HEK293 (cell line): ENCODE results near the gene ACTR8.
A peak's percentile ranks its signal among the peaks of the same experiment; 100 is the strongest.

Experiments
- CTCF ChIA-PET: fragments of 350-600 bp; formaldehyde crosslinking; extraction: SDS; loops from one replicate; lab custom pipeline; 2021; ENCODE audit warnings: antibody characterized with exemption; lab: Yijun Ruan, JAX
- POLR2A ChIA-PET: fragments of 300-600 bp; formaldehyde crosslinking; extraction: SDS; loops from one replicate; lab custom pipeline; 2020; ENCODE audit warnings: antibody characterized with exemption, inconsistent platforms; lab: Yijun Ruan, JAX
- H3K27ac ChIP-seq: fragments of 200-500 bp; sonication (Bioruptor generic); 2 replicates; pipeline ENCODE4 v1.5.1; 2014; ENCODE audit warnings: low read depth, low read length, control low read depth, inconsistent platforms; ENCODE audit errors: extremely low read depth
- H3K36me3 ChIP-seq, 2 experiments: fragments of 200-500 bp in 1 of 2; sonication (Bioruptor generic) in 1 of 2; 1 replicate in 1 of 2; 2 replicates in 1 of 2; pipeline ENCODE4 v1.5.1; 2014 to 2017; ENCODE audit warnings: inconsistent platforms in 2 of 2, low read length in 2 of 2; ENCODE audit not compliant: control insufficient read depth in 2 of 2, insufficient read depth in 1 of 2
- H3K4me1 ChIP-seq: fragments of 200-500 bp; sonication (Bioruptor generic); 2 replicates; pipeline ENCODE4 v1.5.1; 2014; ENCODE audit warnings: mild to moderate bottlenecking, low read length, inconsistent platforms; ENCODE audit not compliant: control insufficient read depth, insufficient read depth
- H3K4me3 ChIP-seq: 2 replicates; pipeline ENCODE4 v1.5.1; 2011; ENCODE audit warnings: low read depth, mild to moderate bottlenecking, control low read depth, low read length, moderate library complexity
- H3K9me3 ChIP-seq: fragments of 200-500 bp; sonication (Bioruptor generic); 2 replicates; pipeline ENCODE4 v1.5.1; 2014; ENCODE audit warnings: low read depth, low read length, inconsistent platforms; ENCODE audit not compliant: control insufficient read depth, insufficient read depth
- CTCF ChIP-seq: fragments of 450-650 bp; formaldehyde crosslinking; IDR thresholded peaks from 2 replicates; pipeline ENCODE4 v1.5.1; 2016; ENCODE audit warnings: missing biosample characterization, missing genetic modification characterization
- GLI2 ChIP-seq: fragments of 450-650 bp; formaldehyde crosslinking; IDR thresholded peaks from 2 replicates; pipeline ENCODE4; 2017; ENCODE audit warnings: missing biosample characterization, missing genetic modification characterization, low read depth, borderline replicate concordance
- GLIS2 ChIP-seq: fragments of 450-650 bp; formaldehyde crosslinking; IDR thresholded peaks from 2 replicates; pipeline ENCODE4 v1.5.1; 2016; ENCODE audit warnings: missing biosample characterization, missing genetic modification characterization
- INSM2 ChIP-seq: fragments of 450-650 bp; formaldehyde crosslinking; IDR thresholded peaks from 2 replicates; pipeline ENCODE4 v1.5.1; 2016; ENCODE audit warnings: missing biosample characterization, missing genetic modification characterization
- KLF9 ChIP-seq: fragments of 450-650 bp; formaldehyde crosslinking; IDR thresholded peaks from 2 replicates; pipeline ENCODE4 v1.5.1; 2016; ENCODE audit warnings: missing biosample characterization, missing genetic modification characterization, low read depth
- REST ChIP-seq: fragments of 450-650 bp; formaldehyde crosslinking; IDR thresholded peaks from 2 replicates; pipeline ENCODE4 v1.5.1; 2016; ENCODE audit warnings: missing biosample characterization, missing genetic modification characterization
- ZBTB11 ChIP-seq: fragments of 450-650 bp; formaldehyde crosslinking; conservative IDR thresholded peaks from 2 replicates; pipeline ENCODE4 v1.5.1; 2016; ENCODE audit warnings: low read depth, missing biosample characterization, missing genetic modification characterization
- ZBTB20 ChIP-seq: fragments of 450-650 bp; formaldehyde crosslinking; IDR thresholded peaks from 2 replicates; pipeline ENCODE4 v1.5.1; 2016; ENCODE audit warnings: missing biosample characterization, missing genetic modification characterization
- ZBTB8A ChIP-seq: fragments of 450-650 bp; formaldehyde crosslinking; IDR thresholded peaks from 2 replicates; pipeline ENCODE4 v1.5.1; 2016; ENCODE audit warnings: missing biosample characterization, missing genetic modification characterization
- ZIC2 ChIP-seq: fragments of 450-650 bp; formaldehyde crosslinking; IDR thresholded peaks from 2 replicates; pipeline ENCODE4 v1.5.1; 2016; ENCODE audit warnings: missing biosample characterization, missing genetic modification characterization
- ZNF133 ChIP-seq: fragments of 450-650 bp; formaldehyde crosslinking; IDR thresholded peaks from 2 replicates; pipeline ENCODE4 v1.5.1; 2016; ENCODE audit warnings: missing biosample characterization, missing genetic modification characterization
- ZNF184 ChIP-seq: fragments of 450-650 bp; IDR thresholded peaks from 2 replicates; pipeline ENCODE4 v1.5.1; 2018; ENCODE audit warnings: missing biosample characterization, mild to moderate bottlenecking, missing genetic modification characterization
- ZNF24 ChIP-seq: fragments of 450-650 bp; formaldehyde crosslinking; IDR thresholded peaks from 2 replicates; pipeline ENCODE4 v1.5.1; 2016; ENCODE audit warnings: missing biosample characterization, missing genetic modification characterization
- ZNF280C ChIP-seq: fragments of 450-650 bp; formaldehyde crosslinking; IDR thresholded peaks from 2 replicates; pipeline ENCODE4 v1.5.1; 2016; ENCODE audit warnings: missing biosample characterization, missing genetic modification characterization
- ZNF394 ChIP-seq: fragments of 450-650 bp; formaldehyde crosslinking; IDR thresholded peaks from 2 replicates; pipeline ENCODE4 v1.5.1; 2016; ENCODE audit warnings: missing biosample characterization, missing genetic modification characterization, mild to moderate bottlenecking, moderate library complexity, borderline replicate concordance
- ZNF416 ChIP-seq: fragments of 450-650 bp; formaldehyde crosslinking; IDR thresholded peaks from 2 replicates; pipeline ENCODE4 v1.5.1; 2016; ENCODE audit warnings: missing biosample characterization, missing genetic modification characterization
- ZNF423 ChIP-seq: fragments of 450-650 bp; formaldehyde crosslinking; IDR thresholded peaks from 2 replicates; pipeline ENCODE4 v1.5.1; 2016; ENCODE audit warnings: missing biosample characterization, missing genetic modification characterization
- ZNF449 ChIP-seq: fragments of 450-650 bp; formaldehyde crosslinking; IDR thresholded peaks from 2 replicates; pipeline ENCODE4 v1.5.1; 2017; ENCODE audit warnings: missing biosample characterization, mild to moderate bottlenecking, missing genetic modification characterization, moderate library complexity
- ZNF473 ChIP-seq: fragments of 450-650 bp; formaldehyde crosslinking; IDR thresholded peaks from 2 replicates; pipeline ENCODE4 v1.5.1; 2017; ENCODE audit warnings: missing biosample characterization, missing genetic modification characterization
- ZNF544 ChIP-seq: fragments of 450-650 bp; formaldehyde crosslinking; IDR thresholded peaks from 2 replicates; pipeline ENCODE4 v1.5.0; 2017; ENCODE audit warnings: missing biosample characterization, missing genetic modification characterization
- ZNF610 ChIP-seq: fragments of 450-650 bp; formaldehyde crosslinking; IDR thresholded peaks from 2 replicates; pipeline ENCODE4 v1.5.1; 2016; ENCODE audit warnings: missing biosample characterization, missing genetic modification characterization, borderline replicate concordance
- ZNF664 ChIP-seq: fragments of 450-650 bp; formaldehyde crosslinking; IDR thresholded peaks from 2 replicates; pipeline ENCODE4 v1.5.1; 2016; ENCODE audit warnings: missing biosample characterization, missing genetic modification characterization

The ACTR8 gene

GRCh38 chr3:53846134-53846850 is 35.7 kb downstream of the ACTR8 start, which contains the start of the genes CHDH and IL17RB (continued):
- no peak for TF ChIP-seq ZNF423
- TF ChIP-seq ZNF473 (tag by site-specific recombination): no peak
- TF ChIP-seq ZNF394 (tag by site-specific recombination): no peak
- 0 out of 2 replicates have a peak, but pooled peaks have one; percentile 28 for TF ChIP-seq ZNF449
- TF ChIP-seq KLF9: peak; percentile 56
- TF ChIP-seq ZBTB20 (tag by site-specific recombination): peak; percentile 77; the same call in 1 of the 2 replicates

- Histone ChIP-seq H3K9me3 (no peaks in the 10 kb centered on the region), H3K4me1 (no peaks in the 10 kb centered on the region), H3K36me3 (peaks cover 0 to 8% of the 10 kb centered on the region in 2 experiments; a peak in 1 of 3 replicates), H3K4me3 (peak overlapping the region; percentile 44), H3K27ac (peak overlapping the region; percentile 72; the same call in 1 of the 2 replicates)
- ChIA-PET POLR2A (interaction anchor here (1.2 kb wide), 1 partner anchor 18 kb away, joined by 4 read pairs; no protein-coding TSS in a partner anchor), CTCF (interaction anchor here (0.6 kb wide), 1 partner anchor 135 kb away, joined by 3 read pairs; no protein-coding TSS in a partner anchor)
- TF ChIP-seq GLI2 (tag by site-specific recombination) (no peak), ZIC2 (tag by site-specific recombination) (no peak), ZNF280C (tag by site-specific recombination) (no peak), ZNF610 (tag by site-specific recombination) (no peak), ZNF24 (tag by site-specific recombination) (no peak), INSM2 (tag by site-specific recombination) (no peak), ZNF133 (tag by site-specific recombination) (no peak), ZNF416 (tag by site-specific recombination) (no peak), ZNF544 (no peak), REST (tag by site-specific recombination) (no peak), ZBTB20 (tag by site-specific recombination) (peak; percentile 81; the same call in 1 of the 2 replicates), ZBTB11 (peak; percentile 27; the same call in 1 of the 2 replicates), ZBTB8A (tag by site-specific recombination) (peak; percentile 6; the same call in 1 of the 2 replicates), GLIS2 (tag by site-specific recombination) (no peak), CTCF (tag by site-specific recombination) (0 out of 2 replicates have a peak, but pooled peaks have one; percentile 5), ZNF184 (tag by site-specific recombination) (no peak), ZNF664 (no peak)
Observed at GRCh38 chr3:53845881-53846133, 36.1 kb downstream of the ACTR8 start.
